HG03064 (cell line): Measurements from ENCODE around the gene RAPH1.
A peak's percentile ranks its signal among the peaks of the same experiment; 100 is the strongest.
"Not testable (repeated sequence)": the region's sequence is repeated elsewhere in the genome, so short reads cannot be mapped to it uniquely, and the experiment has no call there.

Source experiments
- ATAC-seq: cut with Tn5 transposase; IDR thresholded peaks from one replicate; pipeline ENCODE4 v1.9.1; 2021; ENCODE audit warnings: low read depth; ENCODE audit not compliant: unreplicated experiment

RAPH1 gene

GRCh38 chr2:203441463-203441862 is 93.6 kb downstream of the RAPH1 start:
- ATAC-seq, result no peak

- ATAC-seq, result no peak
These were observed 94.4 kb downstream of the RAPH1 start for GRCh38 chr2:203440671-203441070.

GRCh38 chr2:203438528-203438927 is 96.6 kb downstream of the RAPH1 start:
- no peak for ATAC-seq

- no peak for ATAC-seq
These were observed 97.6 kb downstream of the RAPH1 start for GRCh38 chr2:203437511-203437910.

- ATAC-seq, result no peak
These were observed 98.6 kb downstream of the RAPH1 start for GRCh38 chr2:203436496-203436895.

GRCh38 chr2:203432811-203433210 is 102.3 kb downstream of the RAPH1 start:
- no peak for ATAC-seq

- ATAC-seq, result no peak
These were observed 103.5 kb downstream of the RAPH1 start for GRCh38 chr2:203431391-203432185.

GRCh38 chr2:203429643-203430042 is 105.5 kb downstream of the RAPH1 start:
- ATAC-seq, result not testable (repeated sequence)

GRCh38 chr2:203427061-203427460 is 108.0 kb downstream of the RAPH1 start:
- ATAC-seq, result no peak

GRCh38 chr2:203418271-203418670 is 116.8 kb downstream of the RAPH1 start:
- no peak for ATAC-seq

- no peak for ATAC-seq
These were observed 121.3 kb downstream of the RAPH1 start for GRCh38 chr2:203413796-203414195.

- ATAC-seq, result peak; percentile 59
These were observed 122.4 kb downstream of the RAPH1 start for GRCh38 chr2:203412546-203413331.

GRCh38 chr2:203407496-203407895 is 127.6 kb downstream of the RAPH1 start:
- no peak for ATAC-seq

GRCh38 chr2:203404996-203405395 is 130.1 kb downstream of the RAPH1 start:
- no peak for ATAC-seq

- ATAC-seq, result no peak
These were observed 134.1 kb downstream of the RAPH1 start for GRCh38 chr2:203400805-203401585.

- ATAC-seq, result no peak
These were observed 136.1 kb downstream of the RAPH1 start for GRCh38 chr2:203399031-203399430.

GRCh38 chr2:203396667-203397066 is 138.4 kb downstream of the RAPH1 start:
- no peak for ATAC-seq

GRCh38 chr2:203395858-203396257 is 139.2 kb downstream of the RAPH1 start:
- ATAC-seq, result no peak

GRCh38 chr2:203394519-203395227 is 140.4 kb downstream of the RAPH1 start:
- no peak for ATAC-seq

- ATAC-seq, result not testable (repeated sequence)
These were observed 146.9 kb downstream of the RAPH1 start for GRCh38 chr2:203388153-203388552.
